Mesenchymal stem cell (in vitro differentiated cells and primary cell): Measurements from ENCODE around the gene NMT1. TPM values are rescaled to one million over a fixed set of nuclear protein-coding genes. Genes with fewer than 3 reads are reported as not detected.
A peak's percentile ranks its signal among the peaks of the same experiment; 100 is the strongest.

Experiments
- small RNA-seq: library from polyadenylated mRNA; stranded (forward); fragments of <200 nt; extraction: miRNeasy Mini kit (QIAGEN cat#:217004); gene quantifications from one replicate; pipeline ENCODE3, GENCODE V24; 2013; ENCODE audit warnings: low read depth

NMT1 gene

Small RNA genes within 50 kb of the gene (small RNA-seq; reads per million reads assigned to genes)
- gene MIR6784 (2.9 reads per million, percentile 12 among the genes with 10 or more reads in this experiment), gene RF00019 (not detected)
